CD4-positive, alpha-beta T cell treated with Interleukin-17A for 4 hours (primary cell): ENCODE results near the gene BTG4.

Source experiments
- DNase-seq: peaks from one replicate; pipeline ENCODE4 v3.0.0-alpha.2; 2020; ENCODE audit warnings: mixed read lengths

The BTG4 gene

DNA sequence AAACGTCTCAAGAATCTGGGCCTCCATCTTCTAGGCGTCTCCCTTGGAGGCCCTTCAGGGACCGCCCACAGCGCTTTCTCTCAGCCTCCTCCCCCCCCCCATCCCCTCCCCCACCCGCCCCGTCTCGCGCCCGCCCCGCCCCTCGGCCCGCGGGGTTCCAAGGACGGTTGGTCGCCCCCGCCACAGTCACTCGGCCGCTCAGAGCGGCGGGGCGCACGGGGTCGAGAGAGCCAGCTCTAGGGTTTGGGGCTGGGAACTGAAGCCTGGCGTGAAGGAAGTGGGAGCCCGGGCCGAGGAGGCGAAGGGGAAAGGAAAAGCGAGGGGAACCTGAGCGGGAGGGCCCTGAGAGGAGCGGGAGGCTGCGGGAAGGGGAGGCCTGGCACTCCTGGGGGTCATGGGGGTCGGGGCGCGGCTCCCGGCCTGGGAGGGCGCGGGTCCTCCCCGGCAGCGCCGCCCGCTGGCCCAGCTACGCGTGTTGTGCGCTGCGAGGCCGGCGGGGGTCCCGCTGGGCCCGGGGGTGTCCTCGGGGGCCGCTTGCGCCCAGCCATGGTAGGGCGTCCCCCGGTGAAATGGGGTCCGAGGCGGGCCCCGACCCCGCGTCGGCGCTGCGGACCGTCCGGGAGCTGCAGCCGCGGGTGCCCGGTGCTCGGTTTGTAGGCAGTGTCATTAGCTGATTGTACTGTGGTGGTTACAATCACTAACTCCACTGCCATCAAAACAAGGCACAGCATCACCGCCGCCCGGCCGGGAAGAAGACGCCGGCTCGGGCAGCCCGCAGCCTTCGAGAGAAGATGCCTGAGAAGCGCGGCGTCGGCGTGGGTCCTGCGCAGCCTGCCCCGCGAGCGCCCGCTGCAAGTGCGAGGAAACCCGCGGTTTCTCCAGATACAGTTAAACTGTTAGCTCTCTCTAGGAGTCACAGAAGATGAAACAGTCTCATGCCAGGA lies at the start of gene BTG4:
Gene BTG4 (minus strand): TSS at position 91 of the 944 bp plus-strand sequence. CDS start 13,610 bp downstream, outside the sequence.
- DNase-seq, result peak; percentile 25

DNA sequence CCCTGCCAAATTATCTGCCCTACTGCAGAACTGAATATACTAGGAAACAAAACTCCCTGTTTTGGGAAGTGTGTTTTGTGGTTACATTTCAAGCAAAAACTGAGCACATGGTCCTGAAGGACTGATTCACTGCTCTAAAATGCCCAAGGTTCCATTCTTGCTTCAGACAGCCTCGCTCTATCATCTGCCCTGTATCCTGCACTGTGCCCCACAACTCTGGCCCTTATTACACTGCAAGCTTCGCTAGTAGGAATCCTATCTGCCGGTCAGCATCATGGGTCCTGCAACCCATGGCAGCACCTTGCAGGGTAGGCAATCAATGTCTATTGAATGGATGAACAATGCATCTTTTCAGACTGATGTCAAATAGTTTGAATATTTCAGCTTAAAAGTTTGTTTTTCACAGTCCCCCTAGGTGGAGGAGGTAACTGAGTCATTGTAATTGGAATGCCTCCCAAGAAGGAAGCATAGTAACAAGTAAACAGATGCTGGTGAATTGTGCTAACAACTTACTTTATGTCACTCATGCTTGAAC lies 49.7 kb upstream of the BTG4 start:
- no peak for DNase-seq

DNA sequence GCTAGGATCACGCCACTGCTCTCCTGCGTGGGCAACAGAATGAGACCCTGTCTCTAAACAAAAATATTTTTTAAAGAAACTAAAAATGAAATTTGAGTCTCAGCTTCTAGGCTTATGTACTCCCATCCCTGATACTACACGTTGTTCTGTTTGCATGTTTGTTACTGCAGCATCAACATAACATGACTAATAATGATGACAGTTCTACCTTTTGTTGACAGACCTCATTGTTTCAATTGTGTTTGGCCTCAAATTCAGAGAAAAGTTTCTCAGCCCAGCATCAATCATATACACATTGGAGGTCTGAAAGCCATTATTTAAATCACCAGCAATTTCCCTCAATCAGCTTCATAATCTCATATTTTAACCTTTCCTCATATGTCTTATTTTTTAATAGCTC lies 49.1 kb upstream of the BTG4 start:
- DNase-seq, result no peak

DNA sequence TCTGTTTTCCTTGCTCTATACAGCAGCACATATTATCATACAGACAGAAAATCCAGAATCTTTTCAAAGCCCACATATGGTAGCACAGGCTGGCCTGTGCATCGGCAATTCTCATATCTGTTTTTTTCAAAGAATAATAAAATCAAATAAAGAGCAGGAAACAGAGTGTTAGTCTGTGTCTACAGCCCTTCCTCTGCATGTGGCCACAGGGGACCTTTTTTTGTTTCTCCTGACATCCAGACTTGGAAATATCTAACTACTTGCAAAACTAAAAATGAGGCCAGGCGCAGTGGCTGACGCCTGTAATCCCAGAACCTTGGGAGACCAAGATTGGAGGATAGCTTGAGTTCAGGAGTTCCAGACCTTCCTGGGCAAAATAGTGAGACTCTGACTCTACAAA lies 48.6 kb upstream of the BTG4 start:
- DNase-seq, result no peak

DNA sequence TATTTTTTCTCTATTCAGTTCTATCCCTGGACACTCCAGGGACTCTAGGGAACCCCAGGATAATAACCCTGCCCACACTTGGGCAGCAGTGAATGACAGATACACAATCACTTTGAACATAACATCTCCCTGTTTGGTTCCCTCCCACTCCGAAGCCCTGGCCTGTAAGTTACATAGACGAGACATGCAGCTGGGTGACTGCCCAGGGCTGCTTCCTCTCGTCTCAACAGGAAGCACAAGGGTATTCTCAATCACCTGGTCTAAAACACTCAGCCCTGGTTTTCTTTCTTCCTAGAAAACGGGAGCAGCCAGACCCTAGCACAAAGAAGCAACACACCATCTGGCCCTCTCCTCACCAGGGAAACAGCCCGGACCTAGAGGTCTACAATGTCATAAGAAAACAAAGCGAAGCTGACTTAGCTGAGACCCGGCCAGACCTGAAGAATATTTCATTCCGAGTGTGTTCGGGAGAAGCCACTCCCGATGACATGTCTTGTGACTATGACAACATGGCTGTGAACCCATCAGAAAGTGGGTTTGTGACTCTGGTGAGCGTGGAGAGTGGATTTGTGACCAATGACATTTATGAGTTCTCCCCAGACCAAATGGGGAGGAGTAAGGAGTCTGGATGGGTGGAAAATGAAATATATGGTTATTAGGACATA lies 47.7 kb upstream of the BTG4 start:
- no peak for DNase-seq

DNA sequence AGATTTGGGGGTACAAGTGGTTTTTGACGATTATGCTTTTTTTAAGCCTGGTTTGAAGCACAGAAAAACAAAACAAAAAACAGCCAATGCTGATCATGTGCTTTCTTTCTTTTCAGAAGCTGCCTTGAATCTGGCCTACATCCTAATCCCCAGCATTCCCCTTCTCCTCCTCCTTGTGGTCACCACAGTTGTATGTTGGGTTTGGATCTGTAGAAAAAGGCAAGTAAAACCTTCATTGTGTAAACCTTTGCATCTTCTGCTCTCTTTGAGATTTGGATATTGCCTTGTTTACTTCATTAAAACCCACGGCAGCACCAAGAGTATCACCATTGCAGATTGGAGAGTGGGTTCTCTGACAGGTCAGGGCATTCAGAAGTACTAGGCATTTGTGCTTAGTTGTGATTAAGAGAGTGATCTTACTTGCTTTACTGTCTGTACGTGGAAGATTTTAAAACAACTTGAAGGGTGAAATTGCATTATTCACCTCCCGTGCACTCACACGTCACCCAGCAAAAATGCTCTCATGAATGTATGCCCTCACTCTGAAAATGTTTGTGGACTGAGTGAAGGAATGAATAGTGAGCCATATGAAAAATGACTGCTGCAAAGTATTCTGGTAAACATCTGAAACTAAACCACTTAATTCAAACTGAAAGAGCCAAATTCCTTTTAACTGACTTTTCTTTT lies 45.4 kb upstream of the BTG4 start:
- no peak for DNase-seq

DNA sequence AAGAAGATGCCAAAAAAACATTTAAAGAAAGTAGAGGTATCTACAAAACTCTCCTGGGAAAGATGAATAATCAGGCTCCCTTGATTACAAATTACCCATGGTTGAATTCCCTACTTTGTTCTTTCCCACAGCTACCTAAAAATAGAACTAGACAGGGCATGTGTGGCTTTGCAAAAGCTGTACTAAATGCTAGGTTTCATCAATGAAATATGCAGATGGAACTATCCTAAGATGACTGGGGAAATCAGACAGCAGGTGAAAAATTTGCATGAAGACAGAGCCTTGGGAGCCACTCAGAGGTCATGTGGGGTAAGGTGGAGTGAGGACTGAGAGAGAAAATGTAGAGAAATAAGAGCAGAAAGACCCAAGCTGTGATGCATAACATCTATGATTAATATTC lies 43.1 kb upstream of the BTG4 start:
- no peak for DNase-seq

DNA sequence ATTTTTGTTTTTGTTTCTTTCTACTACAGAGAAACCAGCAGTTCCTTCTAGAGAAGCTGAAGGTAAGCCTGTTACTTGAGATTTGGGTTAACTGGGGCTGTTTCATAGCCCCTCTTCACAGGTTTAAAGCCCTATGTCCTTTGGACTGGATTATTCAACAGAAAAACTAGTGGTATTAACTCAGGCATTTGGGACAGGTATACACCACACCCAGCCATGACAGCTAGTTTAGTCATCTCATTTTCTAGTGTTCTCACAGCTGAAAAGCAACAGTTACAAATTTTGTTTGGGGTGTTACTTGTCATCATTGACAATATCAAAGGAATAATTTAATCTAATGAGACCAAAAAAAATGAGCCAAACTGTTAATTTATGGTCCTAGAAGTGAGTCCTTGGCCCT lies 42.3 kb upstream of the BTG4 start:
- DNase-seq, result no peak

DNA sequence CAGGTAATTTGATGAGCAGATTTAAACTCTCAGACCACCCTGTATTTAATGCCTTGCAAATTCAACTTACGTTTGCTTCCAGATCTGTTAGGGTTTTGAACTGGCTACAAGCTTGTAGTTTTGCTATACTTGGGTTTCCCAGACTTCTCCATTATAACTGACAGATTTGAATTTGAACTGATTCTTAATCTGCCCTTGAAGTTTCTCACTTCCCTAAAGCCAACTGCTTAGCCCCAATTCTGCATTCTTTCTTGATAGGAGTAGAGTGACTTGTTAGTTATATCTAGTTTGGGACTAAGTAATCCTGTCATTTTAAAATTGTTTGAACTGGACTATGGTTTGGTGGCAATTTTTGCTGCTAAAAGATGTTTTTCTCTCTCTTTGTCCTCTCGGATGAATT lies 38.1 kb upstream of the BTG4 start:
- no peak for DNase-seq

DNA sequence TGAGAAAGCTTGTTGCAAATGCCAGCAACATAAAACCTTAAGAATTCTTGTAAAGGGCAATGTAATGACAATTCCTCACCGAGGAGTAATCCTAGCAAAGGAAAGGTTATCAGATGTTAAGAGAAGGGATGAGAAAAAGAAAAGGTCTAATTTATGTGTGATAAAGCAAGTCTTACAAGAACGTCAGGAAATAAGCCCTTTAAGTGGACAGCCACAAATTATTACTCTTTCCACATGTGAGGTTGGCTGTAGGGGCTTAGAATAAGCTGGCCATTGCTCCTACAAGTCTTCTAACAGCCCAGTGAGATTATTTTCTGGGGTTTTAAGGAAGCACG lies 37.6 kb upstream of the BTG4 start:
- DNase-seq, result no peak

DNA sequence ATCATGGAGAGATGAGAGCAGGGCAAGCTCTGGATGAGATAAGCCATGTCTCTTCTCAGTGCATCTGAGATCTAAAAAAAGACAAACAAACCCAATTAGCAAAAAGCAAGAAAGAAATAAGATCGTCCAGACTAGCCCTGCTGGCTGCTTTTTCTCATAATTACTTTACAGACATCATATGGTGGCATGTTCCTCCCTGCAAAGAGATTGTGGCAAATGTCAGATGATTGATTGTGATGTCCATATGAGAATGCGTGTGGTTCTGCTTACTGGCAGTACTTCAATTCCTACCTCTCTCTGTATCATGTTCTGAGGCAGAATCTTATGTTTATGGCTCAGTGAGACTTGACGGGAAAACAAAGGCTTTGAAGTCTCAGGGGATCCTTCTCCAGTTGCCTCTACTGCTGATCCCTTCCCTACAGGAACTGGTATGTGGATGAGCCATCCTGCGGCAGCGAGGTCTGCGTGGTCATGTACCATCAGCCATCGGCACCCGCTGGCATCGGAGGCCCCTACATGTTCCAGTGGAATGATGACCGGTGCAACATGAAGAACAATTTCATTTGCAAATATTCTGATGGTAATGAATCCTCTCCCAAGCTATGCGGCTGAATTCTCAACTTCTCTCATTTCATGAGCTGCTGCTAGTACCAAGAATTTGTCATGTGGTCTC lies 37.1 kb upstream of the BTG4 start:
- DNase-seq, result no peak

DNA sequence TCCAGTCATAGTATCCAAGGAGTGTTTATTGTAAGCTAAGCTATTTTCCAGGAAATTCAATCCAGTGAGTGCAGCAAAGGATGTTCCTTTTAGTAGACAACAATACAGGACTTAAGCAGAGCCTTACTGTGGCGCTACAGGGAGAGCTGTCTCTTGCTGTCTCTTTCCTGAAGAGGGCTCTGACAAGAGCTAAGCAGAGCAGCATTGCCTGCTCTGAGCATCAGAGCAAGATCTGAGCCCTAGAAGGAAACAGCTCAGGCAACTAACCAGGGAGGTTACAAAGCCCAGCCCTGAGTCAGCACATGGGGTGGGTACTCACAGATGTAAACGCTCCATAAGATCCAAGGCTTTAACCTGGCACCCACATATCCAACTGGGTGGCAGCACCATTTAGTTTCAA lies 36.3 kb upstream of the BTG4 start:
- DNase-seq, result no peak

DNA sequence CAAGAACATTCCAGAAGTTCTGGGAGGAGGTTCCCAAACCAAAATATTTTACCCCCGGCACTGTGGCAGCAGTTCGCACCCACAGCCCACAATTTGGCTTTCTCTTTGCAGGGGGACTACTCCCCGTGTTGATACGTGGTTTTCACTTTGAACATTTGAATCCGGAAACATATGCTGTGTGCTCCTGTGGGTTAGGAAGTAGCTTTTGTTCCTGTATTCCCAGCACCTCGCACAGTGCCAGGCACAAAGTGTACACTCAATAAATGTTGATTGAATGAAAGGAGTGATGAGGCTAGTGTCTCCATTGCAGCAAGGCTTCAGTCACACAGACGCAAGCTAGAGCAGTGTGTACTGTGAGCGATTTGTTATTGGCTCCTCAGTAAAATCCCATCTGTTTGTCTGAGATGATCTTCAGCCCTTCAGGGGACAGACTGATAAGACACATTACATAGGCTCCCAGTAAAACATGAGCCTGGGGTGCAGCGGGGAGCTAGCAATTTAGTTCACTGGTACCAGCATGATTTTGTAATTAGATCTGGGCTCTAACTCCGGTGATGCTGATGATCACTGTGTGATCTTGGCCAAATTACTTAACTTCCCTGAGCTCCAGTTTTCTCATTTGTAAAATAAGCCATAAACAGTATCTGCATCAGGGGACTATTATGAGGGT lies 30.6 kb upstream of the BTG4 start:
- no peak for DNase-seq

DNA sequence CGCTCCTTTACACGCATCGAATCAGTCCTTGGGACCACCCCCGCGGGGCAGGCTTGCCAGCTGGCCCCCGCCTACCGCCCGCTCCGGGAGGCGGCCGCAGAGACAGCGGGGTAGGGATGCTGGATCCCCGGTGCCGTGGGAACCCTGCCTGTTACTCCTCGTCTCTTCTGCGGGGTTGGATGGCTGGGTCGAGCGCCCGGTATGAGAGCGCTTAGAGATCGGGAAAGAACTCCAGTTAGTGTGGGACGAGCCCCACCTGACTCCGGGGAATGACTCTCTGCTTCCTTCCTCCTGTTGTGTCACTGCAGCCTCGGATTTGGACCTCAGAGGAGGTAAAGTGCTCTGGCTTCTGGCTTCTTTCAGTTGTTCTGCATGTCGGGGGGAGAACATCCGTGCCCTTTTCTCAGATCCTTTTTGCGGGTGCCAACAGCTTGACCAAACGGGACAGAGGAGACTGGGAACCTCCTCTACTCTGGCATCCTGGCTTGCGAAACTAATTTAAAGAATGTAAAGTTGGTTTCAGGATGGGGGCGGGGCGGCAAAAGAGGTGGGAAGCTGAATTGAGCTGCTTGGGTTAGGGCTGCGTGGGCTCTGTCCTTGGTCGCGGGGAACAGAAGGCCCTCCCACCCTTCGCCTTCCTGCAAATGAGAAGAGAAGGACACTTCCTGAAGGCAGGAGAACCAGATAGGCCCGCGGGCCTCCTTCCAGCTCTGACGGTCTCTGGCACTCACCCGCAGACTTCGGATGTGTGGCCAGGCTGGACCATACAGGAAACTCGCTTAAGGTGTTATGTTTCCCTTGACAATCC lies 29.3 kb upstream of the BTG4 start:
- no peak for DNase-seq

DNA sequence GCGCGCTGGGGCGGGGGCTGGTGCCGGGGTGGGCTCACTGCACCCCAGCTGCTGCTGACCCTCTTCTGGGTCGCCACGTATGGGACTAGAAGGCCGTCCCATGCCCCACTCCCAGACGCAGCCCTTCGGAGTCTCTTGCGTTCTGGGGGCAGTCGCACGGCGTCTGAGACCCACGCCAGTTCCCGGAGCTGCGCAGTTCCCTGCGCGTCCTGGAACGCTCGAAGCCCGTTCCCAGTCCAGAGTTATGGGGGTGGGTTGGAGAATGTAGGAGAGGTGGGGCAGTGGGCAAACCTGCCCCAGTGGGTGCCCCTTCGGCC lies 28.7 kb upstream of the BTG4 start:
- DNase-seq, result no peak

DNA sequence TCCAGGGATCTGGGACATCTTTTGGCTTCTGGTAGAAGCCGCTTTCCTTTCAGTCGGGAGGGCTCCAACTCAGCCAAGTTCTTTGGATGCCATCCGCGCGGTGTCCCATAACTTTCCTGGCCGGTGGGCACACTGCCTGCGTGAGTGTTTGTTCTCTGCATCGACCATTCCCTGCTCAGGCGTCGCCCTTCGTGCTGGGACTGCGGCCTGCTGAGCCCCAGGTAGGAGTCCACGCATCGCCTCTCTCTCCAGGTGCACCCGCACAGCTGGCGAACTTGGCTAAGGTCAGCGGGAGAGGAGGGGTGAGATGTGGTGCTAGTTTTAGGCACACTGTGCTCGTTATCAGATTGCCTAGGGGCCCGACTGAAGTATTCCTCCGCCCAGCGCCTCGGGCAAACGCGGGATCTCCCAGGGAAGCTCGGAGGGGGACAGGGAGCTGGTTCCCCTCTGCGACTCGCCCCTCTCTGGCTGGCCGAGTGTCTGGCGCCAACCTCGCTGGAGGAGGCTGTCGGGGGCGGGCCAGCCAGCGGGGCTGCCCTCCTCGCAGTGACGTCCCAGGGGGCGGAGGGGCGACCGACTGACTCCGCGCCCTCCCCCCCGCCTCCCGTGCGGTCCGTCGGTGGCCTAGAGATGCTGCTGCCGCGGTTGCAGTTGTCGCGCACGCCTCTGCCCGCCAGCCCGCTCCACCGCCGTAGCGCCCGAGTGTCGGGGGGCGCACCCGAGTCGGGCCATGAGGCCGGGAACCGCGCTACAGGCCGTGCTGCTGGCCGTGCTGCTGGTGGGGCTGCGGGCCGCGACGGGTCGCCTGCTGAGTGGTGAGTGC lies 28.1 kb upstream of the BTG4 start, which contains the start of gene LAYN:
Gene LAYN (plus strand): TSS at position 607 of the 823 bp plus-strand sequence. CDS start 124 bp downstream, at position 731.
- peak; percentile 54 for DNase-seq

DNA sequence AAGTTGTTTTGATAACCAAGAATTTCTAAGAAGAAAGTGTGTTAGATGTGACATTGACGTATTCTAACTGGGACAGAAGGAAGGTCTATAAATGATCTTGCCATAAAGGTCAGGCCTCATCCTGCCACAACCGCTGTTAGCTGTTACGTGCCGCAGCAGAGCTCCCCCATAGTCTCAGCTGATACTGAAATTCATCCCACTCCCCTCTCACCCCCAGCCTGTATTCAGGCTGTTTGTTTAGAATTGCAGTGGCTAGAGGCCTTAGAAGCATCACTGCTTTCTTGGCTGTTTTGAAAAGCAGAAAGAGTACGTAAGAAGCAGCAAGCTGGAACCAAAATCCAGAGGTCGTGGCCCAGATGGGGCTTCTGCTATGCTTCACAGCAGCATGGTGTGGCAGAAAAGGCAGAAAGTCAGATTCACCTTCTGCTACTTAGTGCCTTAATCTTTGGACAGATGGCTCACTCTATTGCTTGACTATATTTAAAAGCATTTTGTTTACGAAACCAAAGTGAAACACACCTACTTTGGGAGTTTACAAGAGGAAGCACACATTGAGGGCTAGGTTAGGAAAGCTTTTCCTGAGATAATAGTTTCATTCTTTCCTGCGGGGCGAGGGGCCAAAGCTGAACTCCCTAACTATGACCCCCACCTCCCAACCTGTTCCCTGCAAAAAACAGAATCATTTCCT lies 27.4 kb upstream of the BTG4 start:
- DNase-seq, result peak; percentile 41

DNA sequence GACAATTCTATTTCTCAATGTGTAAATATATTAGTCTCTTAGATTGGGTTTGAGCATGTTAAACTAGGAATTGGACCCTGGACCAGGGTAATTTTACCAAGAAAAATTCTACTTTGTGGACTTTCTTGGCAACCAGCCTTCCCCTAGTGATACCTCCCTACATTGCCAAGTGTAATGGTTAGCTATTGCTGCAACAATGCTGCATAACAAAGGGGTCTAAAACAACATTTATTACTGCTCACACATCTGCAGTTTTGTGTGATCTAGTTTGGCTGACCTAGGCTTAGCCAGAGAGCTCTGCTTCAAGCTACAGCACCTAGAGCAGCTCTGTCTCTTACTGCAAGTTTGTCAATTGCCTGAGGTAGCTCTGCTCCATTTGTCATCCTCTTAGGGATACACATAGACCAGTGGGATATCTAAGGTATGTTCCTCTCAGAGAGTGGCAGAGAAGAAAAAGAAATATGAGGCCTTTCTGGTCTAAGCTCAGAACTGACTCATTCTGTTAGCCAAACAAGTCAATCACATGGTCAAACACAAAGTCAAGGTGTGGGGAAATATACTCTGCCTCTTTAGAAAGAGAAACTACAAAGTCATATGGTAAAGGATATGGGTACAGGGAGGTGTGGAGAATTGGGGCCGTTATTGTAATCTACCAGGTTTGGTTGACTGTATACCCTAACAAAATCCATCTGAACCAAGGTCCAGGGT lies 26.4 kb upstream of the BTG4 start:
- no peak for DNase-seq

DNA sequence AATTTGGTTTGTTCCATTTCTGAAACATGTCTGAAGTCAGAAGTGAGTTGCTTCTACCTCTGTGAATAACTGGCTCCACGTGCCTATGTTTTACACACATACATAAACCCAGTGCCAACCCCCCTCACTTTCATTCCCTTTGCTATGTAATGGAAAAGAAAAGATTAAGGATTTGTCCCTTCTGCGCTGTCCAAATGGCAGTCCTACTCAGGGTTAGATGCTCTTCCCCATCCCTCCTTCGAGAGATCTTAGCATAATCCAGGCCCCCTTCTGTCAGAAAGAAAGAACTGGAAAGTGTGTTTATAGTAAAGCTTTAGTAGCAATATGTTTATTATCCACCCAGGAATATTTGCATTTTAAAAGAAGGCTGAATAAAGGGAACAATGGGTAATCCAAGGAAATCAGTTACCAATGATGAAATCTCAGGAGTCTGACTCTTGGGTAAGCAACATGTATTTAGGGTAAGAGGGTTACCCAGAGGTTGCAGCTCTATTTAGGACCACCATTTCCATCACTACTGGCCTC lies 25.2 kb upstream of the BTG4 start:
- DNase-seq, result no peak
